Osteocyte (in vitro differentiated cells): ENCODE results near the gene TRAF2. TPM values are rescaled to one million over a fixed set of nuclear protein-coding genes. Genes with fewer than 3 reads are reported as not detected.

Experiments
- DNase-seq: peaks from one replicate; pipeline ENCODE4 v3.0.0; 2021; ENCODE audit warnings: mixed read lengths; ENCODE audit not compliant: unreplicated experiment; ENCODE audit errors: extremely low spot score
- H3K27ac Mint-ChIP-seq: one replicate; pipeline ENCODE4 v1.8.0; 2021; ENCODE audit warnings: mild to moderate bottlenecking, mixed read lengths; ENCODE audit not compliant: unreplicated experiment
- H3K27me3 Mint-ChIP-seq: one replicate; pipeline ENCODE4 v1.8.0; 2021; ENCODE audit warnings: mixed read lengths; ENCODE audit not compliant: unreplicated experiment
- H3K36me3 Mint-ChIP-seq: one replicate; pipeline ENCODE4 v1.8.0; 2021; ENCODE audit warnings: mixed read lengths; ENCODE audit not compliant: unreplicated experiment
- H3K4me1 Mint-ChIP-seq: one replicate; pipeline ENCODE4 v1.8.0; 2021; ENCODE audit warnings: mixed read lengths; ENCODE audit not compliant: unreplicated experiment
- H3K4me3 Mint-ChIP-seq: one replicate; pipeline ENCODE4 v1.8.0; 2021; ENCODE audit warnings: mild to moderate bottlenecking, moderate library complexity, mixed read lengths; ENCODE audit not compliant: unreplicated experiment
- H3K9me3 Mint-ChIP-seq: one replicate; pipeline ENCODE4 v1.8.0; 2021; ENCODE audit warnings: mixed read lengths; ENCODE audit not compliant: unreplicated experiment
- total RNA-seq: library from RNA; stranded (reverse); gene quantifications from 2 replicates; pipeline ENCODE4 v1.2.1, GENCODE V29; 2021
- TF ChIP-seq, protein P1 (sequence below): fragments of 200-600 bp; sonication (generic); IDR thresholded peaks from 2 replicates; pipeline ENCODE4 v1.5.0; 2021; ENCODE audit warnings: antibody characterized with exemption, mild to moderate bottlenecking, moderate library complexity

Gene TRAF2
- total RNA-seq, 1 donor from 2014 or later = 14.4 TPM

DNA sequence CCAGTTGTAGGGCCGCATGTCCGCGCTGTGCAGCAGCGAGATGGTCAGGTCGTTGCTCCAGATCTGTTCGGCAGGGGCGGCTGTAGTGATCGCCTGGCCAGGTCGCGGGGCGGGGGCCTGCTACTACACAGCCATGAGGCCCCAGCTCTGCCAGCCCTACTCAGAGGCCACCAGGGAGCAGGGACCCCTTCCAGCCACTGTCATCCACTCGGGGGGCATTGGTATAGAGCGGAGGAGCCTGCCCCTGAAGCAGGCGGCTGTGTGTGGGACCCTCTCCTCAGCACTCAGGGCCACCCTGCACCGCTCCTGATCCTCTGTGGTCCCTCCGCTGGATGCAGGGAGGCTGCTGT is 56.5 kb downstream of the TRAF2 start:
- DNase-seq = peak; percentile 80
- Mint-ChIP-seq H3K9me3 (no peaks in the 10 kb centered on the region), H3K27ac (no peak overlapping the region)

DNA sequence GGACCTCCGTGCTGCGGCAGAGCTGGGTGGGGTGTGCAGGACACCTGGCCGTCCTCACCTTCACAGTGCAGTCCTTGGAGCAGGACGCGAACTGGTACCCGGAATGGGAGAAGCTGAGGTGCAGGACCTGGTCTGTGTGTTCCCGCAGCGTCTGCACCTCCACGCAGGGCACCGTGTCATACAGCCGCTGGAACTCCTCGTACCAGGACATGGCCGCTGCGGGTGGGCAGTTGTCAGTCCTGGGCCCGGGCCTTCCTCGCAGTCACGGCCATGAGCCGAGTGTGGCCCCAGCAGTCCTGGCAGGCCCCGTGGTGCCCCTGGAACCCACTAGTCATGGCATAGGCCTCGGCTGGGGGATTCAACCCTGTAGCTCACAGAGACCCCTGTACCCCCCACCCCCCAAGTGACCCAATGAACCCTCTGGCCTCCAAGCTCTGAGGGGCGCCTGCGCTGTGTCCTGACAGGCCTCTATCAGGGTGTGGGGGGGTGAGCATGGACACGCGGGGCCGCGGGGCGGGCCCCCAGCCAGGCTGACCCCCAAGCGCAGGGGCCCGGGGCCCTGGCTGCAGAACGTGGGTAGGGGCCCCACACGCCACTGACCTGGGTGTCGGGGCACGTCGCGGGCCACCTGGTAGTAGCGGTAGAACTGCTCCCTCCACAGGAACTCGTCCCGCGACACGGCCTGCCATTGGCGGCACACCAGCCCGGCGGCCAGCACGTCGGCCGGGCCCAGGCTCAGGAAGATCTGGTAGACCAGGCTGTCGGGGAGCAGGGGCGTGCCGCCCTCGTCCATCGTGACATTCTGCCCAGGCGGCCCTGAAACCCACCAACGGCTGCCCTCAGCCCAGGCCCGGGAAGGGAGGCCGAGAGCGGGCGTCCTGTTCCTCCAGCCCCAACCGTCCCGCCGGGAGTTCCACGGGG is 57.2 kb downstream of the TRAF2 start:
- TF ChIP-seq, protein P1, sequence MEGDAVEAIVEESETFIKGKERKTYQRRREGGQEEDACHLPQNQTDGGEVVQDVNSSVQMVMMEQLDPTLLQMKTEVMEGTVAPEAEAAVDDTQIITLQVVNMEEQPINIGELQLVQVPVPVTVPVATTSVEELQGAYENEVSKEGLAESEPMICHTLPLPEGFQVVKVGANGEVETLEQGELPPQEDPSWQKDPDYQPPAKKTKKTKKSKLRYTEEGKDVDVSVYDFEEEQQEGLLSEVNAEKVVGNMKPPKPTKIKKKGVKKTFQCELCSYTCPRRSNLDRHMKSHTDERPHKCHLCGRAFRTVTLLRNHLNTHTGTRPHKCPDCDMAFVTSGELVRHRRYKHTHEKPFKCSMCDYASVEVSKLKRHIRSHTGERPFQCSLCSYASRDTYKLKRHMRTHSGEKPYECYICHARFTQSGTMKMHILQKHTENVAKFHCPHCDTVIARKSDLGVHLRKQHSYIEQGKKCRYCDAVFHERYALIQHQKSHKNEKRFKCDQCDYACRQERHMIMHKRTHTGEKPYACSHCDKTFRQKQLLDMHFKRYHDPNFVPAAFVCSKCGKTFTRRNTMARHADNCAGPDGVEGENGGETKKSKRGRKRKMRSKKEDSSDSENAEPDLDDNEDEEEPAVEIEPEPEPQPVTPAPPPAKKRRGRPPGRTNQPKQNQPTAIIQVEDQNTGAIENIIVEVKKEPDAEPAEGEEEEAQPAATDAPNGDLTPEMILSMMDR = no peak
- Mint-ChIP-seq H3K36me3 (peaks cover 12% of the 10 kb centered on the region), H3K9me3 (no peaks in the 10 kb centered on the region), H3K27ac (peak overlapping the region; percentile 34), H3K27me3 (no peaks in the 10 kb centered on the region), H3K4me3 (peak overlapping the region; percentile 72), H3K4me1 (peaks cover 6% of the 10 kb centered on the region)
- DNase-seq = peak; percentile 84

More for the DNA sequence above, 56.5 kb downstream of the TRAF2 start:
- Mint-ChIP-seq H3K4me3 (peak overlapping the region; percentile 72), H3K4me1 (peaks cover 3% of the 10 kb centered on the region), H3K27me3 (no peaks in the 10 kb centered on the region), H3K36me3 (peaks cover 12% of the 10 kb centered on the region)
- TF ChIP-seq, protein P1 = no peak

DNA sequence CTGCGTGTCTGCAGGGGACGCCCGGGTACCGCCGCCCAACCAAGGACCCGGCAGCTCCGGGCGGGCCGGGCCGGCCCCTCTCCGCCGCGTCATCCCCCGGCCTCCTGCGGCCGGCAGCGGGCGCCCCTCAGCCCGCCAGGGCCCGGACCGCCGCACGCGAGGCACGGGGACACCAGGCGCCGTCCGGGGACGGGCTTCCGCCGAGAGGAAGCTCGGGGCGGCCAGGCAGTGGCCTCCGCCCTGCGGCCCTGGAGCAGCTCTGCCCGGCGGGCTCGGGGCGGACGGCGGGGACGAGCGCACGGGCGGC is 57.8 kb downstream of the TRAF2 start:
- no peaks in the 10 kb centered on the region for H3K9me3 Mint-ChIP-seq
- TF ChIP-seq, protein P1 = no peak
- H3K36me3 Mint-ChIP-seq = peaks cover 10% of the 10 kb centered on the region
- peak overlapping the region; percentile 72 for H3K4me3 Mint-ChIP-seq
- no peak for DNase-seq
- peaks cover 6% of the 10 kb centered on the region for H3K4me1 Mint-ChIP-seq
- H3K27ac Mint-ChIP-seq = no peak overlapping the region
- no peaks in the 10 kb centered on the region for H3K27me3 Mint-ChIP-seq

DNA sequence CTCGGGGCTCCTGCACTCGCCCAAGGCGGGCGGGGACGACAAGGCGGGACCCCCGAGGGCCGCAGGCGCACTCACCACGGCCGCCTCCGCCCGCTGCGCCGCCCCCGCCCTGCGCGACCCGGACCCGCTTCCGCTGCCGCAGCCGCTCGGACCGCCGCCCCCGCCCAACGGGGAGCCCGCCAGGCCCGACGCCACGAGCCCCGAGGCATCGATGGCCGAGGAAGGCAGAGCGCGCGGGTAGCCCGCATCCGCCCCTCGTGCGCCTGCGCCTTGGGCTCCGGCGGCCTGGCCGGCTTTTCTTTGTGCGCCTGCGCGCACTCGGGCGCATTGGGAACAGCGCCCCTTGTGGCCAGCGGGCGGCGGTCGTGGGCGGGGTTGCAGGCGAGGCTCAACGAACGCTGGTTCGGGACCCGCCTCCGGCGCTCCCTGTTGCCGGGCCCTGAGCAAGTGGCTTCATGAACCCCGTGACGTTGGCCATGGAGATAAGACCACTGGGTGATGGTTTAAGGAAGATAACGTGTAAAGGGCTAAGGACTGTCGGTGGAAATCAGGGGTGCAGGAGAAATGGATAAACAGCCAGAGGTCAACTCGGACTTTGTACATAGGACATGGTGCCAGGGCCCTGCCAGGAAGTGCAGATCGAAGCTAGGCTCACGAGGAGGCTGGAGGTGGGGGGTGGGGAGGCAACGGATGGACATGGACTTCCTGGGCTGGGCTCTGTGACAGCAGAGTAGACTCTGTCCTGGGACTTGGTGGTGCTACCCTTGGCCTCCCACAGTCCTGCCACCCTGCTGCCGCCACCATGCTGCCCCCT is 58.4 kb downstream of the TRAF2 start, which contains the start of the genes C8G and FBXW5:
Gene C8G, plus strand, starts transcription at position 725 of the 814 bp plus-strand sequence. Its CDS starts 78 bp downstream, at position 803.
Gene FBXW5, minus strand, starts transcription at position 220 of the 814 bp plus-strand sequence. CDS start 655 bp downstream, outside the sequence.
- Mint-ChIP-seq H3K27ac (peak within 1 kb of the TSS; percentile 85), H3K27me3 (no peaks in the 10 kb centered on the region), H3K36me3 (peaks cover 7% of the 10 kb centered on the region), H3K4me3 (peak within 1 kb of the TSS; percentile 72), H3K4me1 (peaks cover 9% of the 10 kb centered on the region), H3K9me3 (no peaks in the 10 kb centered on the region)
- DNase-seq = peak; percentile 99
- TF ChIP-seq, protein P1 = peak; percentile 98
